Stimulated activated CD4-positive, alpha-beta T cell treated with anti-CD3 and anti-CD28 coated beads, Interleukin-1b, Interleukin-23, amount 100 ng/mL, for 48 hours (primary cell): ENCODE data around the gene SESTD1.
A peak's percentile ranks its signal among the peaks of the same experiment; 100 is the strongest.
"Not testable (repeated sequence)": the region's sequence is repeated elsewhere in the genome, so short reads cannot be mapped to it uniquely, and the experiment has no call there.

ENCODE experiments used
- DNase-seq: peaks from one replicate; pipeline ENCODE4 v3.0.0-alpha.2; 2020

SESTD1 gene

DNA sequence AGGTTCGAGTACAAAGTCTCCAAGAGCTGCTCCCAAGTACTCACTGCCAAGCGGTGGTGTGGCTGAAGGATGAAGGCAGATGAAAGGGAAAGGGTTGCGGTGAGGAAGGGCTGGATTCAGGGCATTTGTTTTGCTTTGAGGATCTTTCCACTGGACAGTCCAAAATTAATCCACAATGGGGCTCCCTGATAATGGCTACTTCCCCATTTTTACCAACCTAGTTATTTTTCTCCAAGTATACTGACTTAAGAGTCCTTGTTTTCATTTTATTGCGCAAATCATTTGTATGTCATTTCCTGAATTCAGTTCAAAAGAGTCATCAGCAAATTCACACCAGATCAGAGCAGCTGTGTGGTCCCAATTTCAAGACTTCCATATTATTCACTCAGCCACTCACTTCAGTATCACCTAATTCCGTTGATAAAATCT, 464 bp upstream of the SESTD1 start:
- DNase-seq = no peak

DNA sequence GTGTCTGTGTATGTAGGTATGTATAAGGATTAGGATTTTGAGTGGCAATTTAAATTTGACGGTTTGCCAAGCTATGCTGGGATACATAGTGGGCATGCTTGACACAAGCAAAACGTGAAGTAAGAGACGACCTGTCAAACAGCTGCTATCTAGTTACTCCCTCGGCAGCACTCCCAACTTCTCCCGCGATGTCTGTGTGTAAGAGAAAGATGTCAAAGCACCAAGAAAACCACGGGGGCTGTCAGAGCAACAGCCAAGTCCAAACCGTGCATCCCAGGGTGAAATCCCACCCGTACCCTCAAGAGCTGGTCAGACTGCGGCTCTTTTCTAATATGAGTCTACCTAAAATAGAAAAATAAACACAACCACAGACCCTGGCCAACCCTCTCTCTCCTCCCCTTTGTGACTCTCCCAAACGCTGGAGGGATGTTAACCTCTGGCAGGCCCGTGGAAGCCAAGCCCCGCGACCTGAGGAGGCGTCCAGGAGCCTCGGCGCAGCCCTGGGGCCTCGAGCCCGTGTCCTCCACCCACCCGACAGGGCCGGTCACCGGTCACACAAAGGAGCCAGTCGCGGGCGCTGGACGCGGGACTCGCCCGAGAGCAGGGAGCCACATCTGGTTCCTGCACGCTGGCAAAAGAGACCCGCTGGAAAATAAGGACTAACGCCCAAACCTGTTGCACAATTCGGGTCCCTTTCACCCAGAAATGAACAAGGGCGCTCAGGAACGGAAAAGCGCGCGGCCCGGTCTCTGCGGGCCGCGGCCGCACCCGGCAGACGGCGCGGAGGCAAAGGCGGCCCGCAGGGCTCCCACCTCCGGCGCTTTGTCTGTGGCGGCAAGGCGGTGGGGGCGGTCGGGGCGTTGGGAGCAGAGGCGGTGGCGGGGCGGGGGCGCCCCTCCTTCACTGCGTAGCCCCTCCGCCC, 925 bp downstream of the SESTD1 start:
- peak; percentile 8 for DNase-seq

DNA sequence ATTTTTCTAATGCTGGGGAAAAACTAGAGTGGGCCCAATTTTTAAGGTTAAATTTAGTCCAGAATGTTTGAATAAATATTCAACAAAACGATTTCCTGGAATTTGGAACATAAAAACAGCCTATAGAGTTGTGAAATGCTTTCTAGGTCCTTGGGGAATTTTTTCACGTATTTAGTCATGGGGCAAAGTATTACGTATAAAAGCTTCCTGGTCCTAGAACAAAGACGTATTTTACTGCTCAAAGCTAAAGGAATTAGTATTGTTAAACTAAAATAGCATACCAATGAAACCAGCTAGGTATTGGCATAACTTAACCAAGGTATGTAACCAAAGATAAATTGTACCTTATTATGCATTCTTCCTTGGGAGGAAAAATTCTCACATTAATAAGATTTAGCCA, 1.6 kb downstream of the SESTD1 start:
- no peak for DNase-seq

DNA sequence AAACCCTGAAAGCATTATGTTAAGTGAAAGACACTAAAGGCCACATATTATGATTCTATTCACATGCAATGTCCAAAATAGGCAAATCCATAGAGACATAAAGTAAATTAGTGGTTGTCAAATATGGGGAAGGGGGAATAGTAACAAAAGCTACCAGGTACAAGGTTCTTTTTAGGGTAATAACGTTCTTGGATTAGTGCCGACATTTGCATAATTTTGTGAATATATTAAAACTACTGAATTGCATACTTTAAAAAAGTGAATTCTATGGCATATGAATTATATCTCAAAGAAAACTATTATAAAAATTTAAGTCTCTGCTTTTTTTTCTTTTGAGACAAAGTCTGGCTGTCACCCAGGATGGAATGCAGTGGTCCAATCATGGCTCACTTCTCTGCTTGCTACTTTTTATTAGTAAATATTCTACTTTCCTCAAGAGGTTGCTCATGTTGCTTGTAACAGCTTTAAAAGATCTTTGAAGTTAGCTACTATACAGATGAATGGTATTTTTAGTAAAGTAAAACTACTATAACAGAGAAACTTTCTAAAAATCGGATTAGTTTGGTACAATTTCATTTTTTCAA, 2.5 kb downstream of the SESTD1 start:
- no peak for DNase-seq

DNA sequence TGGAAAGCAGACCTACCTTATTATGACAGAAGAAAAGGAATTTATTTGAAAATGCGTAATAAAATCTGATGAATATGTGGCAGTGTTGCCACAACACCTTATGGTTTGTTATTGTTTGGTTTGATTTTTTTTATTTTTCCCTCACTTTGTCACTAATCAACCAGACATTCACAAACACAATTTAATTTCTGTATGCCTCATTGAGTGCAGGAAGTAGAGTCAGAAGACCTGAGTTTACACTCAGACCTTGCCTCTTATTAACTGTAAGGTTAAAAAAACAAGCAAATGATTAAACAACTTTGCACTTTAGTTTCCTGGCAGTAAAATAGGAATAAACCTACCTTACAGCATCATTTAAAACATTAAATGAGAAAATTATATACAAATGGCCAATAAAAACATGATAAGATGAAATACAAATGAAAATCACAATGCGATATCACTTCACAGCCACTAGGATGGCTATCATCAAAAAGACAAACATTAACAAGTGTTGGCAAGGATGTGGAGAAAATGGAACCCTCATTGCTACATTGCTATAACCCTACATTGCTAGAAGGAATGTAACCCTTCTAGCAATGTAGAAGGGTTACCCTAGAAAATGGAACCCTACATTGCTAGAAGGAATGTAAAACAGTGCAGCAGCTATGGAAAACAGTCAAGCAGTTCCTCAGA, 3.3 kb downstream of the SESTD1 start:
- no peak for DNase-seq

DNA sequence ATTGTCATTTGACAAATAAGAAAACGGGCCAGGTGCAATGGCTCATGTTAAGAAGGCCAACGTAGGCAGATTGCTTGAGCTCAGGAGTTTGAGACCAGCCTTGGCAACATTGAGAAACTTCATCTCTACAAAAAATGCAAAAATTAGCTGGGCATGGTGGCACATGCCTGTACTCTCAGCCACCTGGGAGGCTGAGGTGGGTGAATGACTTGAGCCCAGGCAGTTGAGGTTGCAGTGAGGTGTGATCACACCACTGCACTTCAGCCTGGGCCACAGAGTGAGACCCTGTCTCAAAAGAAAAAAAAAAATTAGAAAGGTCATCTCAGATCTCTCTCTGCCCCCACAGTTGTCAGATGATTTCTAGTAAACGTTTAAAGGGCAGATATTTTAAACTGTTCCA, 4.4 kb downstream of the SESTD1 start:
- no peak for DNase-seq

DNA sequence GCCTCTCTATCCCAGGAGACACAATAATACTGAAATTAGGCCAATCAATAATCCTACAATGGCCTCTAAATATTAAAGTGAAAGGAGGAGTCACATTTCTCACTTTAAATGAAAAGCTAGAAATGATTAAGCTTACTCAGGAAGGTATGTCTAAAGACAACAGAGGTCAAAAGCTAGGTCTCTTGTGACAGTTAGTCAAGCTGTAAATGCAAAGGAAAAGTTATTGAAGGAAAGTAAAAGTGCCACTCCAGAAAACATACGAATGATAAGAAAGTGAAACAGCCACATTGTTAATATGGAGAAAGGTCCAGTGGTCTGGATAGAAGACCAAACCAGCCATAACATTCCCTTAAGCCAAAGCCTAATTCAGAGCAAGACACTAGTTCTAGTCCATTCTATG, 9.5 kb downstream of the SESTD1 start:
- no peak for DNase-seq

DNA sequence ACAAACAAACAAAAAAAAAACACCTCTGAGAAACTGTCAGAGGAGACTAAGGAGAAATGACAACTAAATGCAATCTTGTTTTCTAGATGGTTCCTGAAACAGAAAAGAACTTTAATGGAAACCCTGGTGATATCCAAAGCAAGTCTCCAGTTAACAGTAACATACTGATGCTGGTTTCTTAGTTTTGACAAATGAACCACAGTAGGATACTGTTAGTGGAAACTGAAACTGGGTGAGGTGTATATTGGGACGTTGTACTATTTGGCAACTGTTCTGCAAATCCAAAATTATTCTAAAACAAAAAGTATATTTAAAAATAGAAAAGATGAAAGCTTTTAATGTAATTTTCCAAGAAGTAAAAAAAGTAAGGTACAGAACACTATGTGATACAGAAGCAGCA, 11.4 kb downstream of the SESTD1 start:
- no peak for DNase-seq

DNA sequence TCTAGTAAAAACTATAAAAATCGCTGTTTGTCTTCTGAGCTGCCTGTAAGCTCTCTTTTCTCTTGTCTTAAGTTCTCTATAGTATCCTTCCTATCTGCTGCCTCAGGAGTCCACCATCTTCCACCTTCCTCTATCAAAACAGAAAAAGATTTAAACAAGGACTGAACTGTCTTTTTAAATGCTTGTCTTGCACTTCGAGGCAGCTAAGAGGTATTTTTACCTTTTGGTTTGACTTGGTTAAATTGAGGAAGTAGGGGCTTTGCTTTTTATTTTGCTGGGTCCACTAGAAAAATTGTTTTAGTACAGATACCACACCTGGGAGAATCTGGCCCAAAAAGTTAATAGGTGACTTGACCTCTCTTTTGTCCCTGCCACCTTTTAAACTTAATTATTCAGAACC, 12.2 kb downstream of the SESTD1 start:
- no peak for DNase-seq

DNA sequence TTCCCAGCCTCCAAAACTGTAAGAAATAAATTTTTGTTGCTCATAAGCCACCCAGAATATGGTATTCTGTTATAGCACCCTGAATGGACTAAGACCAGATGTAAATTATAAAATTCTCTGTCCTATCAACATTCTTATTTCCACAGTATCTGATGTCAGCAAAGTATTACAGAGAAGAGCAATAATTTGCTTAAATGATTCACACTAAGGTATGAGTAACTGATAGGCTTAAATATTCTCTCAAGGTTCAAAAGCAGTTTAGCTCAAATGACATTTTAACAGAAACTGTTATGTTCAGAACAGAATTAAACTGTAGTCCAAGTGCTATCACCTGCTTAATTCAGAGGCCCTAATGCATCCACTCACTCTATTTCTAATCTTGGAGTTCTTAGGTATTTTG, 12.8 kb downstream of the SESTD1 start:
- no peak for DNase-seq

DNA sequence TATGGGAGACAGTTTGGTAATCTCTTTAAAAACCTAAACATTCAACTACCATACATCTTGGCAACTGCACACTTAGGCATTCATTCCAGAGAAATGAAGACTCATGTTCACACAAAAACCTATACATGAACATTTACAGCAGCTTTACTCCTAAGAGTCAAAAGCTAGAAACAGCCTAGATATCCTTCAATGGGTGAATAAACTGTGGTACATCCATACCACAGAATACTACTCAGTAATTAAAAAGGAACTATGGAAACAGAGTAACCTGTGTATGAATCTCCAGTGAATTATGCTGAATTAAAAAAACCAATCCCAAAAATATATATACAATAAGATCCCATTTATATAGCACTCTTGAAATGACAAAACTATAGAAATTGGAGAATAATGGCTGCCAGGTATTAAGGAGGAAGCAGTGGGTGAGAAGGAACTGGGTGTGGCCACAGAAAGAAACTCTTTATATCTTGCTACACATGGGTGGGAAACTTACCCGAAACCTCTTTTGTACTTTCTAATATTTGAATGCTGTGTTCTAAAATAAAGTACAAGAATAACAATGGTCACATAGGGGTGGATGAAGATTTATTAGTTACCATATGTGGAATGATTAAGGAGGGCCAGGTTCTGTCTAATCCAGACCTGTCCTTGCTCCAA, 13.7 kb downstream of the SESTD1 start:
- DNase-seq = no peak

DNA sequence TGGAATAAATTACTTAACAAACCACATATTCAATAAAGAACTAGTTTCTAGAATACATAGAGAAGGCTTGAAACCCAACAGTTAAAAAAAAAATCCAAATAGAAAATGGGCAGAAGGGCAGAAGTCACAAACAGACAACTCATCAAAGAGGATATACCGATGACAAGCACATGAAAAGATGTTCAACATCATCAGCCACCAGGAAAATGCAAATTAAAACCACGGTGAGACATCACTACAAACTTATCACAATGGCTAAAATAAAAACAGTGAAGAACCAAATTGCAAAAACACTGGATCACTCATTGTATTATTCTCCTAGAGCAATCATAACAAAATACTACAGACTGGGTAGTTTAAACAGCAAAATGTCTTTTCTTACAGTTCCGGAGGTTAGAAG, 14.5 kb downstream of the SESTD1 start:
- DNase-seq = no peak

DNA sequence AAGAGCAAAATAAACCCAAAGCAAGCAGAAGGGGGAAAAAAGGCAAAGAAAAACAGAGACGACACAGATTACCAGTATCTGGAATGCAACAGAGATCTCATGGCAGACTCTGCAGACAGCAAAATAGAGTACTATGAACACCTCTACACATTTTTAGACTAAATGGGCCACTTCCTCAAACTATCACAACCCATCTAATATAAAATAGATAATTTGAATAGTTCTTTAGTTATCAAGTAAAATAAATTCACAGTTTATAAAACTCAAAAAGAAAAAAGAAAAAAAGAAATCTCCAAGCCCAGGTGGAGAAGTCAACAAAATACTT, 16.6 kb downstream of the SESTD1 start:
- DNase-seq = no peak

DNA sequence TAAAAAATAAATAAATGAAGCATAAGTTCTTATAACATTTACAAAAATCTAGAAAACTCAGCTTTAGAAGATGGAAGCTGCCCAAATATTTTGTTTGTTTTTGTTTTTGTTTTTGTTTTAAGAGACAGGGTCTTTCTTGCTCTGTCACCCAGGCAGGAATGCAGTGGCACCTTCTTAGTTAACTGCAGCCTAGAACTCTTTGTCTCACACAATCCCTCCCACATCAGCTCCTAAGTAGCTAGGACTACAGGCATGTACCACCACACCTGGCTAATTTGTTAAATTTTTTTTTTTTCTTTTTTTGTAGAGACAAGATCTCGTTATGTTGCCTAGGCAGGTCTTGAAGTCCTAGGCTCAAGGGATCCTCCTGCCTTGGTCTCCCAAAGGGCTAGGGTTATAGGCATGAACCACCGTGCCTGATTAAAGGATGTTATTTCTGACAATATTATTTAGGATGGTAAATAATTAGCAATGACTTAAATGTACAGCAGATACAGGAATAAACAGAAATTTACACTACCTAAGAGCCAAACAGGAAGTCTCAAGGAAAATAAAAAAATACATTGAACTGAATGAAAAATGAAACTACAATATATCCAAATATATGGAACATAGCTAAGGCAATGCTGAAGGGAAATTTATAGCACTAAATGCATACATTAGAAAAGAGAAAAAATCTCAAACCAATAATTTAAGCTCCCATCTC, 17.2 kb downstream of the SESTD1 start:
- DNase-seq = no peak

DNA sequence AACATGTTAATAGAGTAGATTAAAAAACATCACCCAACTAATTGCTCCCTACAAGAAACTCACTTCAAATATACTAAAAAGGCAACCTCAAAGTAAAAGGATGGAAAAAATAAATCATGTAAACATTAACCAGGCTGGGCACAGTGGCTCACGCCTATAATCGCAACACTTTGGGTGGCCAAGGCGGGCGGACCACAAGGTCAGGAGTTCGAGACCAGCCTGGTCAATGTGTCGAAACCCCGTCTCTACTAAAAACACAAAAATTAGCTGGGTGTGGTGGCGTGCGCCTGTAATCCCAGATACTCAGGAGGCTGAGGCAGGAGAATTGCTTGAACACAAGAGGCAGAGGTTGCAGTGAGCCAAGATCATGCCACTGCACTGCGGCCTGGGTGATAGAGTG, 18.8 kb downstream of the SESTD1 start:
- not testable (repeated sequence) for DNase-seq

DNA sequence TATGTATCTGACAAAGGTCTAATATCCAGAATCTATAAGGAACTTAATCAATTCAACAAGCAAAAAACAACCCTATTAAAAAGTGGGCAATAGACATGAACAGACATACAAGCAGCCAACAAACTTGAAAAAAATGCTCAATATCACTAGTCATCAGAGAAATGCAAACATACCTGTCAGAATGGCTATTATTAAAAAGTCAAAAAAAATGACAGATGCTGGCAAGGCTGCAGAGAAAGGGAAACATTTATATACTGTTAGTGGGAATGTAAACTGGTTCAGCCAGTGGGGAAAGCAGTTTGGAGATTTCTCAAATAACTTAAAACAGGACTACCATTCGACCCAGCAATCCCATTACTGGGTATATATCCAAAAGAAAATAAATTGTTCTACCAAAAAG, 21.6 kb downstream of the SESTD1 start:
- DNase-seq = no peak

DNA sequence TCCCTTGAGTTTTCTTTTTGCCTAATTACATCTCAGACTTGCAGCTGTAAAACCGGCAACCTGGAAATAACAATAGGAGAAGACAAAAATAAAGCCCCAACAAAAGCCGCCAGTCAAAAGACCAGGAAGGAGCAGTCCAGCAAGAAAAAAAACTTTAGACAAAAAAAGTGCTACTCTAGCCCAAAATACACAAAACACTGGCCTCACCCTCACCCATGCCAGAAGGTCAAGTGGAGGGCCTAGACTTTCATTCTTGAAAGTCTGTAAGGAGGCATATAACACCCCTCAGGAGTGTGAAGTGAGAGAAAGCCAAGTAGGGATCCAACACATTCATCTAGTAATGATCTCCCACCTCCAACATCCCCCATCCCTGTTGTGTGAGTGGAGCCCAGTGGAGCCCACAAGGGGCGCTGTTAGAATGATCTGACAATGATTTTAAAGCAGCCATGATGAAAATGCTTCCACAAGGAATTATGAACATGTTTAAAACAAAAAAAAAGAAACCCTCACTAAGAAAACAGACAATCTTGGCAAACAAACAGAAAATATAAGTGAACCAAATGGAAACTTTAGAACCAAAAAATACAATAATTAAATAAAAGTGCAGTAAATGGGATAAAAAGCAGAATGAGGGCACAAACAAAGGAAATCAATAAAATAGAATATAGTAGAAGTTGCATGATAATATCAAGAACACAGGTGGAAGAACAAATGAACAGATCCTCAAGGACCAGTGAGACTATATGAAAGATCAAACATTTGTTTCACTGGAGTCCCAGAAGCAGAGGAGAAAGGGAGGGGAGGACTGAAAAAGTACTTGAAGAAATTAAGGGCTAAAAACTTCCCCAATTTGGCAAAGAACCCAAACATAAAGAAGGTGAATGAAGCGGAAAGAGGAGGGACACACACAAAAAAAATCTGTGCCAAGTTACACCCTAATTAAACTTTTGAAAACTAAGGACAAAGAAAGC, 23.9 kb downstream of the SESTD1 start:
- no peak for DNase-seq

DNA sequence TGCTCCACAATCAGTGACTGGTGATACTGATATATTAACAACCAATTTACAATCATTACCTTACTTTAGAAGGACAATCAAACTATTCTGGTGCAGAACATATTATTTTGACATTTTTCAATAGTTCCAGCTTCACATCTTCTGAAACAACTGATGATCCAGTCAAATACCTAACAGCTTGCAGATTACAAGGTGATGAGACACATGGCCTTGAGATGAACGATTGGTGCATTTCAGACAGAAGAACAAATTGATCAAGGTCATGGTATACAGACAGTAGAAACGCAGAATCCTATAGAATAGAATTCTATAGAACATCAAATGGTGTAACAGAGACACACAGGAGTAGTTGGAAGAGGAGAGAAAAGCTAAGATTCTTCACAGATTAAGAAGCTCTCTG, 24.8 kb downstream of the SESTD1 start:
- DNase-seq = no peak

DNA sequence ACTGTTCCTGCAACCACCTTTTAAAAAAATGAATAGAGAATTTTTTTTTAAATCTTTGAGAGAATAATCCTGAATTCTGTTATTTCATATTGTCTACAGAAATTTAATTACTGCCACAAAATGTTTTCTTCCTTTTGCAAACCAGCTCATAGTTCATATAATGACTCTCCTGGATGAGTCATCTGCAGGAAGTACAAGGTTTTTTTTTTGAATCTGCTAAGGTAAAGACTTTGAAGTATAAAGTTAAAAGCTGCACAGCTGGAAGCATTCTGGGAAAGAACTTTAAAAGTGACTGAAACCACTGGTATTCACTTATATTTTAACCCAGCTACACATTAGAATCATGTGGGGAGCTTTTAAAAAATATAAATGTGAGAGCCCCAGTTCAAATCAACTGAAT, 25.4 kb downstream of the SESTD1 start:
- DNase-seq = no peak

DNA sequence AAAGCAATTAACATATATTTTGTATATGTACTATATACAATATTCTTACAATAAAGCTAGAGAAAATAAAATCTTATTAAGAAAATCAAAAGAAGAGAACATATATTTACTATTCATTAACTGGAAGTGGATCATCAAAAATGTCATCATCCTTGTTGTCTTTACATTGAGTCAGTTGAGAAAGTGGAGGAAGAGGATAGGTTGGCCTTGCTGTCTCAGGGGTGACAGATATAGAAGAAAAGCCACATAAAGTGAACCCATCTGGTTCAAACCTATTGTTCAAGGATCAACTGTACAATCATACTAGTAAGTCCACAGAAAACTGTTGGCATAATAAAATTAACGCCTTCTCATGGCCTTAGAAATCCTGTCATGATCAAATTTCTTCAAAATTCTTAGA, 26.6 kb downstream of the SESTD1 start:
- DNase-seq = no peak

DNA sequence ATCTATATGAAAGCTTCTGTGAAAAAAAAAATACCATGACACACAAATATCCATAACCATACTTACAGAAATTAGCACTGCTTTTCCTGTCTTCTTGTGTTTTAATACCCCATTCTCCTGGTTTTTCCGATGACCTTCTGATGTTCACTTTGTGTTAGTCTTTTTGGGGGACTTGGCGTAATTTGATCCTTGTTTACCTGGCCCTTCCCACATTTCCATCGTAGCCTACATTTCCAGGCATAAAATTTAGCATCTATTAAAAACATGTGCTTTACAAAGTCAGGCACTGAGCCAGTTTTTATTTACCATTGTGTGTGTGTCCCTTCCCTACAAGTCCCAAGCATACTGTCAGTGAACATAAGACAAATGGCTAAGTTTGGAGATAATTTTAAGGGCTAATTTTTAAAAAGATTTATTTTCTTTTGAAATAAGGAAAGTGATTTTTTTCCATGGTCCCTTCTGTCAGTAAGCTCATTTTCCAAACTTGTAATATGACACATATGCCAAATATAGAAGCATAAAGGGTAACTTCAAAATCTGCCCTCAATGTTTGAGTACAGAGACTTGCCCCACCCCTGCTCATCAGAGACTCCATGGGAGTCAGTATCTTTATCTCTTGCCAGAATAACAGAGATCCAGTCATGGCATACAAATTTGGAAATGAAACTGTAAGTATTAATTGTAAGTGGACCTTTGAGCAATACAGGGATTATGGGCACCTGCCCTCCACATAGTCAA, 27.3 kb downstream of the SESTD1 start:
- no peak for DNase-seq
